ENCODE results near the gene TTLL11.

Gene TTLL11

DNA sequence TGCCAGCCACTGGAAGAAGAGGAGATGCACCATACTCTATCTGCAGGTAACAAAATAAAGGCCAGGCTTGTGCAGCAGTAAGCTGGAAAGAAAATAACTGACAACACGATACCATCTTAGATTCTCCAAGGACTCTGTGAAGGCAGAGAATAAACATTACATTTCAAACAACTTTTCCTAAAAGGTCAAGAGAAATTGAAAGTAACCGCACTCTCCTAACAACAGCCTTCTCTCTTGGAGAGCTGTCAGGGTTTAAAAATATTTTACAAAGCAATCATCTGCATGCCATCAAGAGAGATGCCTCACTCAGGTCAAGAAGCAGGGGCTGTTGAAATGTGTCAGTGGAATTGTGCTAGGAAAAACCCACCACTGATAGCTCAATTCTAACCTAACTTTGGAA, 13.5 kb upstream of the TTLL11 start:
- no peak for TF ChIP-seq FOXM1 (IDR thresholded peaks at IDR 0.05; ENCODE audit: borderline replicate concordance, low read depth)
- no peak for TF ChIP-seq CEBPB (IDR thresholded peaks at IDR 0.05)
- TF ChIP-seq, protein P1, sequence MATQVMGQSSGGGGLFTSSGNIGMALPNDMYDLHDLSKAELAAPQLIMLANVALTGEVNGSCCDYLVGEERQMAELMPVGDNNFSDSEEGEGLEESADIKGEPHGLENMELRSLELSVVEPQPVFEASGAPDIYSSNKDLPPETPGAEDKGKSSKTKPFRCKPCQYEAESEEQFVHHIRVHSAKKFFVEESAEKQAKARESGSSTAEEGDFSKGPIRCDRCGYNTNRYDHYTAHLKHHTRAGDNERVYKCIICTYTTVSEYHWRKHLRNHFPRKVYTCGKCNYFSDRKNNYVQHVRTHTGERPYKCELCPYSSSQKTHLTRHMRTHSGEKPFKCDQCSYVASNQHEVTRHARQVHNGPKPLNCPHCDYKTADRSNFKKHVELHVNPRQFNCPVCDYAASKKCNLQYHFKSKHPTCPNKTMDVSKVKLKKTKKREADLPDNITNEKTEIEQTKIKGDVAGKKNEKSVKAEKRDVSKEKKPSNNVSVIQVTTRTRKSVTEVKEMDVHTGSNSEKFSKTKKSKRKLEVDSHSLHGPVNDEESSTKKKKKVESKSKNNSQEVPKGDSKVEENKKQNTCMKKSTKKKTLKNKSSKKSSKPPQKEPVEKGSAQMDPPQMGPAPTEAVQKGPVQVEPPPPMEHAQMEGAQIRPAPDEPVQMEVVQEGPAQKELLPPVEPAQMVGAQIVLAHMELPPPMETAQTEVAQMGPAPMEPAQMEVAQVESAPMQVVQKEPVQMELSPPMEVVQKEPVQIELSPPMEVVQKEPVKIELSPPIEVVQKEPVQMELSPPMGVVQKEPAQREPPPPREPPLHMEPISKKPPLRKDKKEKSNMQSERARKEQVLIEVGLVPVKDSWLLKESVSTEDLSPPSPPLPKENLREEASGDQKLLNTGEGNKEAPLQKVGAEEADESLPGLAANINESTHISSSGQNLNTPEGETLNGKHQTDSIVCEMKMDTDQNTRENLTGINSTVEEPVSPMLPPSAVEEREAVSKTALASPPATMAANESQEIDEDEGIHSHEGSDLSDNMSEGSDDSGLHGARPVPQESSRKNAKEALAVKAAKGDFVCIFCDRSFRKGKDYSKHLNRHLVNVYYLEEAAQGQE (IDR thresholded peaks at IDR 0.05; ENCODE audit: low read depth): no peak
- TF ChIP-seq, protein P2, sequence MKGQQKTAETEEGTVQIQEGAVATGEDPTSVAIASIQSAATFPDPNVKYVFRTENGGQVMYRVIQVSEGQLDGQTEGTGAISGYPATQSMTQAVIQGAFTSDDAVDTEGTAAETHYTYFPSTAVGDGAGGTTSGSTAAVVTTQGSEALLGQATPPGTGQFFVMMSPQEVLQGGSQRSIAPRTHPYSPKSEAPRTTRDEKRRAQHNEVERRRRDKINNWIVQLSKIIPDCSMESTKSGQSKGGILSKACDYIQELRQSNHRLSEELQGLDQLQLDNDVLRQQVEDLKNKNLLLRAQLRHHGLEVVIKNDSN (IDR thresholded peaks at IDR 0.05): no peak
- TF ChIP-seq TCF12 (IDR thresholded peaks at IDR 0.05; ENCODE audit: low read depth): no peak
- no peak for TF ChIP-seq ZBTB7A (IDR thresholded peaks at IDR 0.05; ENCODE audit: low read depth)
- TF ChIP-seq EGR1 (IDR thresholded peaks at IDR 0.05): no peak
- TF ChIP-seq CREB1 (IDR thresholded peaks at IDR 0.05; ENCODE audit: low read depth): no peak
- TF ChIP-seq, protein P3, sequence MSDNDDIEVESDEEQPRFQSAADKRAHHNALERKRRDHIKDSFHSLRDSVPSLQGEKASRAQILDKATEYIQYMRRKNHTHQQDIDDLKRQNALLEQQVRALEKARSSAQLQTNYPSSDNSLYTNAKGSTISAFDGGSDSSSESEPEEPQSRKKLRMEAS (IDR thresholded peaks at IDR 0.05): no peak
- TF ChIP-seq TEAD4 (IDR thresholded peaks at IDR 0.05): no peak
- no peak for TF ChIP-seq NFIC (IDR thresholded peaks at IDR 0.05)
- TF ChIP-seq TAF1 (IDR thresholded peaks at IDR 0.05; ENCODE audit: low read depth): no peak
- no peak for TF ChIP-seq RAD21 (IDR thresholded peaks at IDR 0.05; ENCODE audit: low read depth)
- TF ChIP-seq EP300 (IDR thresholded peaks at IDR 0.05; ENCODE audit: borderline replicate concordance): no peak
- TF ChIP-seq YY1 (IDR thresholded peaks at IDR 0.05; ENCODE audit: low read depth): no peak

DNA sequence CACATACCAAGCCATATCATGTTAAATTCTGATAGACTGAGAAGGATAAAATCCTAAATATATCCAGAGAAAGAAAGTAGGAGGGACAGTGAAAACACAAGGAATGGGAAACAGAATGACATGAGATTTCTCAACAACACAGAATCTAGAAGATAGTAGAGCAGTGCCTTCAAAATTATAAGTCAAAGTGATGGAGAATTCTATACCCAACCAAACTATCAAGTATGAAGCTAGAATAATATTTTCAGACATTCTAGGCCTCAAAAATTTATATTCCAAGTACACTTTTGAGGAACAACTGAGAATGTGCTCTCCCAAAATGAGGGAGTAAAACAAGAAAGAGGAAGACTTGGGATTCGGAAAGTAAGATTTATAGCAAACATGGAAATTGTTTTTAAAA, 10.9 kb upstream of the TTLL11 start:
- TF ChIP-seq EGR1 (IDR thresholded peaks at IDR 0.05) (no peak), CEBPB (IDR thresholded peaks at IDR 0.05) (no peak), RAD21 (IDR thresholded peaks at IDR 0.05; ENCODE audit: low read depth) (no peak), YY1 (IDR thresholded peaks at IDR 0.05; ENCODE audit: low read depth) (no peak), NFIC (IDR thresholded peaks at IDR 0.05) (no peak), ZBTB7A (IDR thresholded peaks at IDR 0.05; ENCODE audit: low read depth) (no peak), TAF1 (IDR thresholded peaks at IDR 0.05; ENCODE audit: low read depth) (no peak), TCF12 (IDR thresholded peaks at IDR 0.05; ENCODE audit: low read depth) (no peak), CREB1 (IDR thresholded peaks at IDR 0.05; ENCODE audit: low read depth) (no peak), FOXM1 (IDR thresholded peaks at IDR 0.05; ENCODE audit: borderline replicate concordance, low read depth) (no peak), EP300 (IDR thresholded peaks at IDR 0.05; ENCODE audit: borderline replicate concordance) (no peak), TEAD4 (IDR thresholded peaks at IDR 0.05) (no peak)
- TF ChIP-seq, protein P3 (IDR thresholded peaks at IDR 0.05): no peak
- TF ChIP-seq, protein P1 (IDR thresholded peaks at IDR 0.05; ENCODE audit: low read depth): no peak
- TF ChIP-seq, protein P2 (IDR thresholded peaks at IDR 0.05): no peak

DNA sequence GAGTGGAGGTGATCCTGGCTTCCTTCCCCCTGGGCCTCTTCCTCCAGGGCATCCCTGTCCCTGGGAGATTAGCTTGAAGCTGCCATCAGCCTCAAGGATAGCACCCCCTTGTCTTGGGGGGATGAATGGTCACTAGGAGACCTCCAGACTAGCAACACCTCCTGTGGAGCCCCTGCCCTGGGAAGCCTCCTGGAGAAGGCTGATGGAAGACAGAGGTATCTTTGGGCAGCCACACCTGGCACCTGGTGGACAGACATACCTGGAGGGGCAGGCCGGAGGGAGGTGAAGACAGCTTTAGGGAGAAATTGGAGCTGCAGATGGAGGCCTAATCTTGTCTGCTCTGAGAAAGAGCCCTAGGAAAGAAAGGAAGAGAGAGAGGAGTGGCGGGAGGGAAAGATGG, 9.0 kb upstream of the TTLL11 start:
- no peak for TF ChIP-seq ZBTB7A (IDR thresholded peaks at IDR 0.05; ENCODE audit: low read depth)
- TF ChIP-seq, protein P1 (IDR thresholded peaks at IDR 0.05; ENCODE audit: low read depth): no peak
- TF ChIP-seq EP300 (IDR thresholded peaks at IDR 0.05; ENCODE audit: borderline replicate concordance): no peak
- no peak for TF ChIP-seq TCF12 (IDR thresholded peaks at IDR 0.05; ENCODE audit: low read depth)
- TF ChIP-seq, protein P3 (IDR thresholded peaks at IDR 0.05): no peak
- TF ChIP-seq NFIC (IDR thresholded peaks at IDR 0.05): no peak
- no peak for TF ChIP-seq YY1 (IDR thresholded peaks at IDR 0.05; ENCODE audit: low read depth)
- TF ChIP-seq FOXM1 (IDR thresholded peaks at IDR 0.05; ENCODE audit: borderline replicate concordance, low read depth): no peak
- TF ChIP-seq, protein P2 (IDR thresholded peaks at IDR 0.05): no peak
- no peak for TF ChIP-seq CEBPB (IDR thresholded peaks at IDR 0.05)
- TF ChIP-seq TEAD4 (IDR thresholded peaks at IDR 0.05): no peak
- no peak for TF ChIP-seq CREB1 (IDR thresholded peaks at IDR 0.05; ENCODE audit: low read depth)
- TF ChIP-seq RAD21 (IDR thresholded peaks at IDR 0.05; ENCODE audit: low read depth): no peak
- no peak for TF ChIP-seq TAF1 (IDR thresholded peaks at IDR 0.05; ENCODE audit: low read depth)
- no peak for TF ChIP-seq EGR1 (IDR thresholded peaks at IDR 0.05)

Data from Ishikawa (cell line).